Neural crest cell (in vitro differentiated cells): ENCODE data around the gene CST3. TPM values are rescaled to one million over a fixed set of nuclear protein-coding genes. Genes with fewer than 3 reads are reported as not detected.

Source experiments
- DNase-seq: peaks from one replicate; pipeline ENCODE4 v3.0.0; 2021; ENCODE audit warnings: low read depth, mixed read lengths, low spot score
- H3K27ac Mint-ChIP-seq: one replicate; pipeline ENCODE4 v1.8.0; 2021; ENCODE audit warnings: mild to moderate bottlenecking, mixed read lengths; ENCODE audit not compliant: unreplicated experiment
- H3K27me3 Mint-ChIP-seq: 2 replicates; pipeline ENCODE4 v1.8.0; 2021; ENCODE audit warnings: low read depth, mild to moderate bottlenecking, mixed read lengths
- H3K36me3 Mint-ChIP-seq: 2 replicates; pipeline ENCODE4 v1.8.0; 2021; ENCODE audit warnings: low read depth, mild to moderate bottlenecking, mixed read lengths
- H3K4me1 Mint-ChIP-seq: 2 replicates; pipeline ENCODE4 v1.8.0; 2021; ENCODE audit warnings: mixed read lengths
- H3K4me3 Mint-ChIP-seq: one replicate; pipeline ENCODE4 v1.8.0; 2021; ENCODE audit warnings: mild to moderate bottlenecking, mixed read lengths
- H3K9me3 Mint-ChIP-seq: 2 replicates; pipeline ENCODE4 v1.8.0; 2021; ENCODE audit warnings: mixed read lengths
- total RNA-seq: library from RNA; stranded (reverse); gene quantifications from 2 replicates; pipeline ENCODE4 v1.2.1, GENCODE V29; 2021
- TF ChIP-seq, protein P1 (sequence below): fragments of 200-600 bp; sonication (generic); conservative IDR thresholded peaks from 2 replicates; pipeline ENCODE4 v1.5.0; 2021; ENCODE audit warnings: antibody characterized with exemption, mild to moderate bottlenecking

Gene CST3
- total RNA-seq, 1 donor from 2014 or later: 146 TPM

DNA sequence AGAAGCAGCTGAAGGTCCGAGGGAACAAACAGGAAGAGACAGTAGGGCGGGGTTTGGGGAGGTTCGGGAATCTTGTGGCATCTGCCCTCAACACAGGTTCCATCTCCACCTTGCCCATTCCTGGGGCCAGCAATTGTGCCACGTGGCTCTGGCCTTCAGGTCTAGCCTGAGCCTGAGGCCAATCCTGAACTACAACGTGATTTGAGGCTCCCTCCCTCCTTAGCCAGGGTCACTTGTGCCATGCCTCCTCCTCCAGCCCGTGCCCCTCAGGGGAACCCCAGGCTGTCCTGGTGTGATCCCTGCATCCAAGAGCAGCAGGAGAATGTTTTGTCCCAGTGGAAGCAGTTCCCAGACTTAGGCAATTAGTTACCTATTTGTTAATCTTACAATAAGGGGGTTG lies 35.1 kb downstream of the CST3 start:
- TF ChIP-seq, protein P1, sequence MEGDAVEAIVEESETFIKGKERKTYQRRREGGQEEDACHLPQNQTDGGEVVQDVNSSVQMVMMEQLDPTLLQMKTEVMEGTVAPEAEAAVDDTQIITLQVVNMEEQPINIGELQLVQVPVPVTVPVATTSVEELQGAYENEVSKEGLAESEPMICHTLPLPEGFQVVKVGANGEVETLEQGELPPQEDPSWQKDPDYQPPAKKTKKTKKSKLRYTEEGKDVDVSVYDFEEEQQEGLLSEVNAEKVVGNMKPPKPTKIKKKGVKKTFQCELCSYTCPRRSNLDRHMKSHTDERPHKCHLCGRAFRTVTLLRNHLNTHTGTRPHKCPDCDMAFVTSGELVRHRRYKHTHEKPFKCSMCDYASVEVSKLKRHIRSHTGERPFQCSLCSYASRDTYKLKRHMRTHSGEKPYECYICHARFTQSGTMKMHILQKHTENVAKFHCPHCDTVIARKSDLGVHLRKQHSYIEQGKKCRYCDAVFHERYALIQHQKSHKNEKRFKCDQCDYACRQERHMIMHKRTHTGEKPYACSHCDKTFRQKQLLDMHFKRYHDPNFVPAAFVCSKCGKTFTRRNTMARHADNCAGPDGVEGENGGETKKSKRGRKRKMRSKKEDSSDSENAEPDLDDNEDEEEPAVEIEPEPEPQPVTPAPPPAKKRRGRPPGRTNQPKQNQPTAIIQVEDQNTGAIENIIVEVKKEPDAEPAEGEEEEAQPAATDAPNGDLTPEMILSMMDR: no peak
- Mint-ChIP-seq H3K4me3 (no peak overlapping the region), H3K4me1 (peaks cover 5% of the 10 kb centered on the region), H3K36me3 (no peaks in the 10 kb centered on the region), H3K9me3 (no peaks in the 10 kb centered on the region), H3K27me3 (no peaks in the 10 kb centered on the region), H3K27ac (no peak overlapping the region)
- DNase-seq: no peak

DNA sequence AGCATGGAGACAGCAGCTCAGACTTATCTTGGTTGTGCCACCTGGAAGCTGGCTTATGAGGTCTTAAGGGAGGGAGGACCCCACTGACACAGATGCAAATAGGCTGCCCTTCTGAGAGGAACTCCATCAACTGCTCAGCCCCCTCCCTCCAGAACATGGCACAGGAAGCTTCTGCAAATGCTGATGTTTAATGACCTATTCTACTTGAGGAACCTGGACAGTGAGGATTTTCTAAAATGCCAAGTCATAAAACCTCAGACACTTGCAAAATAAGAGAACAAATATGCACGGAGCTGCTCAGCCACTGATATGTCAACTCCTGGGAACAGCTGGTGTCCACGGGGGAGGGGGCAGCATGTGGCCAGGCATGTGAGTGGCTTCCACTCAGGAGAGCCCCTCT lies 35.5 kb downstream of the CST3 start:
- Mint-ChIP-seq H3K27me3 (no peaks in the 10 kb centered on the region), H3K9me3 (no peaks in the 10 kb centered on the region), H3K4me1 (peaks cover 5% of the 10 kb centered on the region), H3K27ac (no peak overlapping the region), H3K36me3 (no peaks in the 10 kb centered on the region), H3K4me3 (no peak overlapping the region)
- no peak for DNase-seq
- TF ChIP-seq, protein P1: no peak

DNA sequence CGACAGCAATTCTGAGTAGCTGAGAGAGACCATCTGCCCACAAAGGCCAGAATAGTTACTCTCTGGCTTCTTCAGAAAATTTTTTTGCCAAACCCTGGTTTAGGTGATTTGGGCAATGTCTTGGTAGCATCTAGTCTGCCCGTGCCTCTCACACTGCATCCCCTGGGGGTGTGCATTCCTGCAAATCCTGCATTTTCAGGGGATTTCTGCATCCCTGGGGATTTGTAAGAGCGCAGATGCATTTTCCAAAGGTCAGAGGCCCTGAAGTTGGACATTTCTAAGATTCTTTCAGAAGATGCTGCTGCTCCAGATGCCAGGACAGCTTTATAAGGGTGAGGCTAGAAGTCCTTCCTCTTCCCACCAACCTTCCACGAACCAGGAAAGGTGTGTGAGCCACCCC lies 36.0 kb downstream of the CST3 start:
- no peak overlapping the region for H3K27ac Mint-ChIP-seq
- DNase-seq: no peak
- TF ChIP-seq, protein P1: no peak
- H3K9me3 Mint-ChIP-seq: no peaks in the 10 kb centered on the region
- H3K4me3 Mint-ChIP-seq: no peak overlapping the region
- no peaks in the 10 kb centered on the region for H3K27me3 Mint-ChIP-seq
- H3K36me3 Mint-ChIP-seq: no peaks in the 10 kb centered on the region
- peaks cover 3% of the 10 kb centered on the region for H3K4me1 Mint-ChIP-seq

DNA sequence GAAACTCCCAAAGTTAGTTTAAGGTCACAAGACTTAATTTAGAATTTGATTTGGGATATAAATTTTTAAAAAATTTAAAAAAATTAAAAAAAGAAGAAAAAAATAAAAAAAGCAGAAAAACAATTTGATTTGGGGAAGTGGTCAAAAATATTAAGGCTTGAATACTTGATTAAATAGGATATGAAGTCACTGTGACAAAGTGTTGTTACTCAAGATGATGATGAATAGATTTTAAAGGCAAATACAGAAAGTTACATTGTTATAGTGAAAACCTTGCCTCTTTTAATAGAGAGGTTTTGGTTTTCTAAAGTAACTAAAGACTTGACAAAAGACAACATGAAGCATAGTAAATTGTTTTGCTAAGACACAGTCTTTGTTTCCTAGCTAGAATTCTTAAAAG lies 39.3 kb downstream of the CST3 start:
- no peak overlapping the region for H3K4me3 Mint-ChIP-seq
- DNase-seq: no peak
- H3K27me3 Mint-ChIP-seq: peaks cover 2% of the 10 kb centered on the region
- no peak overlapping the region for H3K27ac Mint-ChIP-seq
- H3K4me1 Mint-ChIP-seq: no peaks in the 10 kb centered on the region
- no peaks in the 10 kb centered on the region for H3K36me3 Mint-ChIP-seq
- peaks cover 3% of the 10 kb centered on the region for H3K9me3 Mint-ChIP-seq
- TF ChIP-seq, protein P1: no peak

DNA sequence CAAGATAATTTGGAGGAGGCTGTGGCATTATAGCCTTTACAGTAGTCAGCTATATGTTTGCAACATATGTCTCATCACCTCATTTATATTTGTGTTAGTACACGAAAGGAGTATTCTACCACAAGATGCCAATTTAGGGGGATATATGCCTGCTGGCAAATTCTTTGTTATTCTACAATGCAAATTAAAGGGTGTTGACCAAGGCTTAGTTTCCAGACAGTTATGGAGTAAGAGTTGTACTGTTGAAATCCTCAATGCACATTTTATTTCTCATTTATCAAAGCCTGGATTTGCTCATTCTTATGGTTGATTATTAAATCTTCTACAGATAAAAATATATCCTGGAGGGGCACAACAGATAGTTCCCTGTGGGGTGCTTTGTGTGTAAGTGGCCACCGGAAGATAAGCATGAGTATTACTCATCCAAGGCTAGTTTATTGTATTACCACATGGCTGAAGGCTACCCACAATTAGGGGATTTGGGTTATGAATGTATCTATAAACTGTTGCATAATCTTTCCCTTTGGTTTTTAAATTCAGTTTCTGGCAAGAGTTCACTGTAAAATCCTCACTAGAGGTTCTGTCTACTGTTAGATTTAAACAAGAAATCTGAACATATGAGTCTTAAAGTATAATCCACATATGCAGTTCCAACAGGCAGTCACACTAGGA lies 41.0 kb downstream of the CST3 start:
- Mint-ChIP-seq H3K4me3 (no peak overlapping the region), H3K4me1 (no peaks in the 10 kb centered on the region), H3K9me3 (peaks cover 3% of the 10 kb centered on the region), H3K27ac (no peak overlapping the region), H3K27me3 (peaks cover 2% of the 10 kb centered on the region), H3K36me3 (no peaks in the 10 kb centered on the region)
- no peak for DNase-seq
- TF ChIP-seq, protein P1: no peak
